Kidney glomerular epithelial cell (primary cell): ENCODE measurements around the gene CHMP1A.

Experiments used
- DNase-seq: peaks from one replicate; lab custom pipeline; 2025; lab: John Stamatoyannopoulos, UW

The CHMP1A gene

GRCh38 chr16:89602952-89603590 lies 54.4 kb downstream of the CHMP1A start:
- no peak for DNase-seq

DNA sequence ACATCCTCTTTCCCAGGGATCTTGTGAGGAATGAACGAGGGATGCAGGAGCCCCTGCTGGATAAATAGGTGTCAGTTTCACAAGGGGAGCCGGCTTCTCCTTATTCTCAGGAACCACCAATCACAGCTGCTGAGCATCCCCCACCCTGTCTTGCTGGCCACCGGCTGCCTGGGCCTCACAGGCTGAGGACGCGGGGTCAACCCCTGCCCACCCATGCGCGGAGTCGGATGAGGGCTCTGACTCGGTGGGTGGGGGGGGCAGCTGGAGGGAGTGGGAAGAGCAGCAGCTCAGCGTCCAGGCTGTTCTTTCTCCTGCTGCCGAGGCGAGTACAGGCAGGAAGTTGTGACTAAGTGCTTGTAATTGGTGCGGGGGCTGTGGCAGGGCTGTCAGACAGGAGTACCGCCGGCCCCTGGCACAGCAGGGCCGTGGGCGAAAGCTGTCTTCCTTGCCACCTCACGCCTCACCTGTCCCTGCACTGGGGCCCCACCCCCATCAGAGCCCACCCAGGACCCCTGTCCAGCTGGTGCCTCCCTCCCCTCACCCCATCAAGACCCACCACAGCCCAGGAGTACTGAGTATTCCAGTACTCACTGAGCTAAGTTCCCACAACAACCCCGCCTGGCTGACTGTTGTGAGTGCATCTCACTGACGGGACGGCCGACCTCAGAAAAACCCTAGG lies 55.1 kb downstream of the CHMP1A start:
- DNase-seq, result peak; percentile 100

DNA sequence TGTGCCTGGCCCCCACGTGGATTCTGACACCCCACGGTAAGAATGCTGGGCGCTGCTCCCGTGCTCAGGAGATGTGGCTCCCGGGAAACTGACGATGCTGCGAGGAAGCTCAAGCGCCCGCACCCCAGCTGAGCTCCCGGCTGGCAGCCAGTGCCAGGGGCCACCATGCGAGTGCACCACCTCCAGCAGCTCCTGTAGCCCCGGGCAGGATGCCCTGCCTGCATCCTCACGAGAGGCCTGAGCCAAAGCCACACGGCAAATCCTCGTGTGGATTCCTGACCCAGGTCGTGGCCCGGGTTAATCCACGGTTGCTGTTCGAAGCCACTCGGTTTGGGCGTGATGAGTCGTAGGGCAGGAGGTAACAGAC lies 55.6 kb downstream of the CHMP1A start:
- DNase-seq, result no peak

- DNase-seq, result no peak
These were observed 56.6 kb downstream of the CHMP1A start for GRCh38 chr16:89600956-89601355.

GRCh38 chr16:89600427-89600826 lies 57.1 kb downstream of the CHMP1A start:
- no peak for DNase-seq

DNA sequence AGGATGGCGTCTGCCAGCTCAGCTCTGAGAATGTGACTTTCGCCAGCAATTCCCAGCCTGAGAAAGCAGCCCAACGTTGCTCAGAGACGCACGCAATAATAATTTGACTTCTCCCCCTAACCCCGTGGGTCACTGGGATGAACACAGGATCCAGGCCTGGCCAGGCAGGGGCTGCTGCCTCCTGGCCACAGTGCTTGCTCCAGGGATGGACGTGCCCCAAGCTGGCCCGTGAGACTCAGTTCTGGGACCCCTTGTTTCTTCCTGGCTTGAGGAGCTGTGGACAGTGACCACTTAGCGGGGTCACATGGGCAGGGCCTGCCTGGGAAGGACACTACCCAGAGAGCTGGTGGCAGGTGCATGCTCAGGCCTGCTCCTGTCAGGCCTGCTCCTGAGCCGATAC lies 57.6 kb downstream of the CHMP1A start:
- DNase-seq, result no peak

DNA sequence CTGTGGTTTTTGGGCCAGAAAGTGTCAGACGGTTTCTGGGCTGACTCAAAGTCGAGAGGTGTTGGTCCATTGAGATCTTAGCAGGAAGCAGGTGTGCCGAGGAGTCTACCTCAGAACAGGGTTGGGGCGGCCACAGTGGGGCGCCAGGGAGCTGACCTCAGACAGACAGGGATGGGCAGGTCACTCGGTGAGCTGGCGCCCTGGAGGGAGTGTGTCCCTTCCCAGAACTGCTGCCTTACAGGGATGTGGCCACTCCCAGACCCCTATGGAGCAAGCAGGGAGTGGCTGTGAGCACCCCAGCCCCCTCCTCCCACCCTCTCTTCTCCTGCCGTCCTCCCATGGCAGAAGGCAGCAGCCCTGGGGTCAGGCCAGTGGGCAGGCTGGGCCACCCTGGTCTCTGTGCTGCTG lies 58.1 kb downstream of the CHMP1A start:
- no peak for DNase-seq

GRCh38 chr16:89598199-89598598 lies 59.3 kb downstream of the CHMP1A start:
- DNase-seq, result no peak

DNA sequence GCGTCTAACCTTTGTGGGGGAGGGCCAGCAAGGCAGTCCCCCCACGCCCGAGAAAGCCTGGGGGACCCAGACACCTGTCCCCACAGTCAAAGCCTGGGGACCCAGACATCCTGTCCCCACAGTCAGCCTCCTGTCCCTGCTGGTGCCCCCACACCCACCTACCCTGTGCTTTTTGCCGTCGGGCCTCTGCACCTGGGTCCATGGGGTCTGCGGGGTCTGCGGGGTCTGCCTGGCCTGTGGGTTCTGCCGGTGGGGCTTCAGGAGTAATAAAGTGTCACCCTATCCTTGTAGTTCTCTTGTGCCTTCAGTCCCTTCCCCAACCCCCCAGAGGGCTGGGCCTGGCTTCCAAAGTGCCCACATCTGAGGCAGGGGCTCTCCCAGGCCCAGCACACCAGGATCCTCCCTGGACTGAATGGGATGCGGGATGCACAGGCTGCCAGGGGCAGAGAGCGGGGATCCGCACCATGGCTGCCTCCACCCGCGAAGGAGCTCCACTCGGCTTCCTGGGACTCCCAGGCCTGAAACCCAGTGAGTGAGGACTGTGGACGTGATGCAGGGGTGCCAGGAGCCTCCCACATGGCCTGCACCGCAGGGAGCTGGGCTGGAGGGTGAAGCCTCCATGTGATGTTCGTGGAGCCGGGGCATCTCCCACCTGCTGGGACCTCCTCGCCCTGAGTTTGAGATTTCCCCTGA lies 60.4 kb downstream of the CHMP1A start:
- no peak for DNase-seq

GRCh38 chr16:89596061-89596689 lies 61.3 kb downstream of the CHMP1A start:
- DNase-seq, result no peak

DNA sequence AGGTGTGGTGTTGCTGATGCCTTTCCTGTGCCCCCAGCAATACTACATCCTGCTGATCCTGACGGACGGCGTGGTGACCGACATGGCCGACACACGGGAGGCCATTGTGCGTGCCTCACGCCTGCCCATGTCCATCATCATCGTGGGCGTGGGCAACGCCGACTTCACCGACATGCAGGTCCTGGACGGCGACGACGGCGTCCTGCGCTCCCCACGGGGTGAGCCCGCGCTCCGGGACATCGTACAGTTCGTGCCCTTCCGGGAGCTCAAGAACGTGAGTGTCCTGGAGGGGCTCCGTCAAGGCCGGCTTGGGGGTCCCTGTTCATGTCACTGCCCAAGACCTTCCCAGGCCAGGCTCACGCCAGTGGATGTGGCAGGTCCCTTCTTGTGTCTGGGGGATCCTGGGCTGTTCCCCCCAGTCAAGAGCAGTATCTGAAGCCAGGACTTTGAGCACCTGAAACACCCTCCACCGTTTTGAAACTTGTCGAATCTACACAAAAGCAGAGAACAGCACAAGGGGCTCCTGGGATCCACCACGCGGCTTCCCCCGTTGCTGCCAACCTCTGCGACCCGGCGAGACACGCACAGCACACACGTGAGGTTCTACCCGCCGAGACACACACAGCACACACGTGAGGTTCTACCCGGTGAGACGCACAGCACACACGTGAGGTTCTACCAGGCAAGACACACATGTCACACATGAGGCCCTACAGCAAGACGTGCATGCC lies 62.0 kb downstream of the CHMP1A start:
- no peak for DNase-seq
